HT-29 (cell line): Measurements from ENCODE around the gene LANCL2. TPM values are rescaled to one million over a fixed set of nuclear protein-coding genes. Genes with fewer than 3 reads are reported as not detected.
A peak's percentile ranks its signal among the peaks of the same experiment; 100 is the strongest.

Experiments used
- DNase-seq: peaks from one replicate; pipeline ENCODE4 v3.0.0-alpha.2; 2015; ENCODE audit warnings: low spot score
- total RNA-seq: library from RNA; depleted of rRNA; stranded (reverse); fragments of >200 nt; shearing (Covaris generic); gene quantifications from 2 replicates; pipeline ENCODE4 v1.2.3, GENCODE V29; 2014

The LANCL2 gene
- total RNA-seq, 1 experiment from 2014 or later: 19.9 TPM

GRCh38 chr7:55438085-55438756 is 73.1 kb downstream of the LANCL2 start:
- DNase-seq: no peak

DNA sequence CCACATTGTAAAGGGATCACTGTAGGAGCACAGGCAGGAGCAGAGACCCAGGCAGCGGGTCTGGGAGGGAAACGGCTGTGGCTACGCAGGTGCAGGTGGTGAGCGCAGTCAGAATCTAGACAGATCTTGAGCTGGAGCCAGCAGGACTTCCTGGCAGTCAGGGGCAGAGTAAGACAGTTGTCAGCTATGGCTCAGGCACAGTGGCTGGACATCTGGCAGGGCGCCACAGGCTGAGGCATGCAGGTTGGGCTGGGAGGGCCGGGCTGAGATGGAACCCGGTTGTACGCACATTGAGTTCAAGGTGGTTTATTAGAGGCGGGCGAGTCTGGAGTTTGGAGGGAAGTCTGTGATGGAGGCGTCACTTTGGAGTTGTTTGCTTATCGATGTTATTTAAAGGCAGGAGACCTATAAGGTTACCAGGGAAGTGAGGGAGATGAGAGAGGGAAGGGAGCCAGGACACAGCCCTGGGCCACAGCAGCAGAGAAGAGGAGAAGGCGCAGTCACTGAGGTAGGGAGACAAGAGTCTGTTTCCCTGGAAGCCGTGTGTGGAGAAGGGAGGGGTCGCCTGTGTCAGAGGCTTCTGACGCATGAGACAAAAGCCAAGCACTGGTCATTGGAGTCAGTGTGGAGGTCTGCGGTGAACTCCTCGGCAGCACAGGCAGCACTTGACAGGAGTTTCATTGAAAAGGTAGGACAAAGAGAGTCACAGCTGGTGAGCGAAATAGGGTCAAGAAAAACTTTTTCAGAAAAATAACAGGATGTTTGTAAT is 73.8 kb downstream of the LANCL2 start:
- peak; percentile 88 for DNase-seq

DNA sequence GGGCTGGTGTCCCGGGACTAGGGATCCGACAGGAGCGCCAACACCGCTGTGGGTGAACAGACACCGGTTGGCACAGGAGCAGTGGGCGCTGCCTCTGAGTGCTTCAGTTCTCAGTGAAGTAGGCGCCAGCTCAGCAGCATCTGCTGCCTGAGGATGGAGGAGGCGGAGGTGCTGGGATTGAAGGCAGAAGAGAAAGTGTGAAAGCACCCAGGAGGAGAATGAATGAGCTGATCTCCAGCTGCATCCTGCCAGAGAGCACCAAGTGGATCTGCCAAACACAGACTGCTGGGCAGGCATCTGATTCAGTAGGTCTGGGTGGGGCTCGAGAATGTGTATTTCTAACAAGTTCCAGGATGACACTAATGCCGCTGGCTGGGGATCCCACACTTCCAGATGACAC is 74.5 kb downstream of the LANCL2 start:
- DNase-seq: no peak

DNA sequence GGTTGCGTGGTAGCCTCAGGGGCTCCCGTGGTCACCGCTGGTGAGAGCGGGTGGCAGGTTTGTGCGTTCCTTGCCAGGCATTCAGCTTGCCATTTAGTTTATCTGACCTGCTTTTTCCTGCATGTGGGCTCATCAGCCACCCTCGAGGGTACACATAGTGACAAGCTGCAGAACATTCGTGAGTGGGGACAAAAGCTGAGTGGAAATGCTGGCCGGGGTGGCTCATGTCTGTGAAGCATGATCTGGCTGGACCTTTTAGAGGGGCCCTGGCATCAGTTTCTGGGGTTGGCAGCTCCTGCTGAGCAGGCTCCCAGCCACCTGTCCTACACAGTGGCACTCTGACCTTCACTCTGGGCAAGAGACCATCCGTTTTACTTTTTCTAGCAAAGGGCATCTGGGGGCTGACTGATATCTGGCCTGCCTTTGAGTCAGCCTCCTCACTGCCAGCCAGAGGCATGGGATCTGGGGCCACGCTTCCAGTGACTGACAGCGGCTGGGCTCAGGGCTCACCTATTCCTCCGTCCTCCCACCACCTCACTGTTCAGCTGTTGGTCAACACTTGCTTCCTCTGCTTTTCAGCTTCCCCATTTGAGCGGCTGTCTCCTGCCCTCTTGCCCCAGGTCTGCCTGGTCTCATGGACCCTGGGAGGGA is 75.0 kb downstream of the LANCL2 start:
- no peak for DNase-seq

DNA sequence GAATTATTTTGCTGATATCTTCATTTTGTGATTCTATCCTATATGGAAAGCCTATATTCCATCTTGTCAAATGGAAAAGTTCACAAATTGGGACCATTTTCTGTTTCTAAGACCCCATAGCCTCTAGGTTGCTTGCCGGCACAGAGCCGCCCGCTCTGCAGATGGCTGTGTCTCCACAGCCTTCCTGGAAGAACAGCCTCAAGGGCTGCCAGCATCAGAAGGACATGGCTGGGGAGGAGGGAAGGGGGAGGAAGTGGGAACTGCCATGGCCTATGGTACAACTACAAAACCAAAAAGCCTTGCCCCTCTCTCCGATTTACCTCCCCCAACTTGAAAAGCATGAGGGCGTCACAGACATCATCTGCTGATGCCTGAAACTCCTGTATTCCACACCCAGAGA is 75.9 kb downstream of the LANCL2 start:
- no peak for DNase-seq

DNA sequence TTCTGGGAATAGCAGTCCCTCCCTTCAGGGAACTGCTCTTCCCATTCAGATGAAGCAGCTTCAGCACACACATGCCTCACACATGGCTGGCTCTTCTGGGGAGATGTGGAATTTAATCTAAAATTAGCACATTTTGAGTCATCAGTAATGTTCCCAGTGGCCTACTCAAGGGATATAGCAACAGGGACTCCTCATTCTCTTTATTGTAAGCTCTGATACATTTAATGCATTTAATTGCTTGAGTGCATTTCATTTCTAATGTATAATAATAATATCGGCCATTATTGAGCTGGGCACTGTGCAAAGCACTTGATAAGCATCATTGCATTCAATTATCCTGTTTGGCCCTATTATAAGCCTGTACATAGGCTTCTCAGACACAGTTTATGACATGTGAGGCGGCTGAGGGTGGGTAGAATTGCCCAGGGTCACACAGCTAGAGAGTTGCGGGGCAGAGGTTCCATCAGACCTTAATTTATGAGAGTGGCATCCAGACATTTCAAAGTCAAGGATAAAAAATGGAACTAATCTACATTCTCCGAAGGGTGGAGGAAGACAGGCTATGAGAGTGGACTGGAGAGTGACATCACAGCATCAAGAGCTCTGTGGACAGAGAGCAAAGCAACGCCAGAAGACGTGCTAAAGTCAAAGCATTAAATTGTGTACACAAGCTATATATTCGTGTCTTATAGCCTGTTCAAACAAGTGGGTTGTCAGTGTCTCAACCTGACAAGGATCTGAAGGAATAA is 76.8 kb downstream of the LANCL2 start:
- DNase-seq: no peak

DNA sequence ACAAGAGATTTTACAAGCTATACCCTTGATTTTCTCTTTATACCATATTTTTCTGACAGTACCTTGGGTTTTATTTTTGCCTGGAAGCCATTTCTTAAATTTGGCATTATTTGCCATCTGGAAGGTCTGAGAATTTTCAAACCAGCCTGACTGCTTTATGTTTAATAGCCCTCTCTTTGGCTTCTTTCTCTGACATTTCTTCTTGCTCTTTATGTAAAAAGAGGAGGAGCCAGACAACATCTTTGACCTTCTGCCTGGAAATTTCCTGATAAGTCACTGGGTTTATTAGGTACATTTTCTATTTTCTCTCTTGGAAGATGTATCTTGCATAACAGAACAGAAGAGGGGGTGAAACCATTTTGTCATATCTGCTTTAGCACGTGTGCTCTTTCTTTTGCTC is 79.6 kb downstream of the LANCL2 start:
- no peak for DNase-seq

- no peak for DNase-seq
Measured at GRCh38 chr7:55448526-55448925, 83.4 kb downstream of the LANCL2 start.

- no peak for DNase-seq
Measured at GRCh38 chr7:55449205-55449991, 84.3 kb downstream of the LANCL2 start.

GRCh38 chr7:55449992-55450535 is 84.9 kb downstream of the LANCL2 start:
- no peak for DNase-seq

- DNase-seq: no peak
Measured at GRCh38 chr7:55452971-55453370, 87.8 kb downstream of the LANCL2 start.

DNA sequence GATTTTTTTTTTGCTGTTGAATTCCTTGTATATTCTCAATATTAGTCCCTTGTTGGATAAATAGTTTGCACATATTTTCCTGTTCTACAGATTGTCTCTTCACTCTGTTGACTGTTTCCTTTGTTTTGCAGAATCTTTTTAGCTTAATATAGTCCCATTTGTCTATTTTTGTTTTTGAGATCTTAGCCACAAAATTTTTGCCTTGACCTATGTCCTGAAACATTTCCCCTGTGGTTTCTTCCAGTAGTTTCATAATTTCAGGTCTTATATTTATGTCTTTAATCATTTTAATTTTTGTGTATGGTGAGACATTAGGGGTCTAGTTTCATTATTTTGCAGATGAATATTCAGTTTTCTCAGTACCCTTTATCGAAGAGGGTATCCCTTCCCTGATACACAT is 92.7 kb downstream of the LANCL2 start:
- no peak for DNase-seq

- no peak for DNase-seq
Measured at GRCh38 chr7:55458351-55458750, 93.2 kb downstream of the LANCL2 start.

DNA sequence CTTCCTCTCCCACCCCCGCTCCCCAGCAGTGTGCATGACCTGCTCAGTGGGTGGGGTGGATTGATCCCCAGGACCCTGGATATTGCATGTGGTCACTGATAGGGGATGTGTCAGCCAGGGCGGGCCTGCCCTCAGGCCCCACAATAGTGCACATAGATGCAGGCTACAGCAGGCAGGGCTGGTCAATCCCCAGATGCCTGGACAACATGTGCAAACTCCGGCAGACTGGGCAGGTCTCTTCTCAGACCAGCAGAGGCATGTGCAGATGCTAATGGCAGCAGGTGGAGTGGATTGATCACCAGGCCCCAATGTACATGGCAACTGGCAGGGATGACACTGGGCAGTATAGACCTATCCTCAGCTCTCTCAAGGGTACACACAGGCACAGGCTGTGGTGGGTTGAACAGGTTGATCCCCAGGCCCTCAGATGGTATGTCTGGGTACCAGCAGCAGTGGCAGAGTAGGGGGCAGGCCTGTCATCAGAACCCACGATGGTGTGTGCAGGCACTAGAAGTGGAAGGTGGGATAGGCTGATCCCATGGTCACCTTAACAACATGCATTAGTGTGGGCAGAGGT is 98.6 kb downstream of the LANCL2 start:
- no peak for DNase-seq

- no peak for DNase-seq
Measured at GRCh38 chr7:55464422-55464821, 99.3 kb downstream of the LANCL2 start.

GRCh38 chr7:55465691-55466090 is 100.6 kb downstream of the LANCL2 start:
- no peak for DNase-seq

DNA sequence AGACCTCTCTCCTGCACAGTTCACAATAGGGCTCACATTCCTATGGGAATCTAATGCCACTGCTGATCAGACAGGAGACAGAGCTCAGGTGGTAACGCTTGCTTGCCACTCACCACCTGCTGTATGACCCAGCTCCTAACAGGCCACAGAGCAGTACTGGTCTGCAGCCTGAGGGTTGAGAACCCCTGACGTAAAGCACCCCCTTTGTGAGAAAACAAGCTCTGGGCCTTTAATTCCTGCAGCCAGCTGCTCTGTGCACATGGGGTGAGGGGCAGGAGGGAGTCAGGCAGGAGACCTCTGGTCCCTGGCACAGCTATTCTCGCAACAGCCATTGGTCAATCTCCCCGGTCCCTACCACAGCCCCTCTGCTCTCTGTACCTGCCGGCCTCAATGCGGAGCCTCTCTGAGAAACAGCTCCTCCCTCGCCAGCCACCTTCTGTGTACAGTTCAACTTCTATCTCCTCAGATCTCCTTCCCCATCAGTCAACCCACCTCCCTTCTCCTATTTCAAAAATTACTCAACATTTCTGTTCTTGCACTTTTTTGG is 102.0 kb downstream of the LANCL2 start:
- DNase-seq: no peak

DNA sequence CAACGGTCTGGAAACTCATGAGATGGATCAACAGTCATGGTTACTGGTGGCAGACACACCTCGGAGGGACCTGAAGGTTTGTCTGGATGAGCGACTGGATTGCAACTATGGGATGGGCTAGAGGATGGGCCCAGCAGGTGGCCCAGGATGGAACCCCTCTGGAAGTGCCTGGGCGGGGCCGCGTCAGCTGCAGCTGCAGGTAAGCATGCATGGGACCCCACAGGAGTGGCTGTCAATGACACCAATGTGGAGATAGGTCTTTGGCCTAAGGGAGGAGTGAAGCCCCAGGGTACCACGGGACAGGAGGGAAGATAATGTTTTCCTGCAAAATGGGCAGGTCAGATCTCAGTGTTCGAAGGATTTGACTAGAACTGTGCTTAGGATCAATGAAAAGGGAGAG is 103.4 kb downstream of the LANCL2 start:
- no peak for DNase-seq

GRCh38 chr7:55469271-55469681 is 104.1 kb downstream of the LANCL2 start:
- no peak for DNase-seq

DNA sequence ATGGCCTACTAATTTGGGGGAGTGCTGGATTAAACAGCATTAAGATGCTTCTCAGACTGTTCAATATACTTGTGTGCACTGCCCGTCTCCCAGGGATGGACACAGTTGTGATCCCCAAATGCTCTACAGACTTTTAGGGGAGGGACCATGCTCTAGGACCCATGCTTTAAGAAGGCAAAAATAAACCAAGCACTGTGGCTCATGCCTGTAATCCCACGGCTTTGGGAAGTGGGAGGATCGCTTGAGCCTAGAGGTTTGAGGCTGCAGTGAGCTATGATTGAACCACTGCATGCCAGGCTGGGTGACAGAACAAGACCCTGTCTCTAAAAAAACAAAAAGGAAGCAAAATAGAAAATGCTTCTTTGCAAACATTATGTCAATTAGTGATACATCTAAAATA is 104.6 kb downstream of the LANCL2 start:
- no peak for DNase-seq
